Panc1 (cell line): ENCODE measurements around the gene CEBPZOS. TPM values are rescaled to one million over a fixed set of nuclear protein-coding genes. Genes with fewer than 3 reads are reported as not detected.
"Not testable (repeated sequence)": the region's sequence is repeated elsewhere in the genome, so short reads cannot be mapped to it uniquely, and the experiment has no call there.

Source experiments
- ATAC-seq: fragments of 200-7000 bp; cut with Tn5 transposase; 2 replicates; pipeline ENCODE4 v1.9.1; 2020; ENCODE audit warnings: mild to moderate bottlenecking, moderate library complexity
- BruUV-seq: library from RNA; stranded (reverse); fragments of 400-500 nt; replicated peaks from 2 replicates; lab custom pipeline; 2021; lab: Mats Ljungman, UMichigan
- CTCF ChIA-PET: fragments of 300-600 bp; sonication (Branson Sonifier 250); formaldehyde crosslinking; loops from one replicate; lab custom pipeline; 2022; ENCODE audit warnings: antibody characterized with exemption; lab: Charles Lee
- POLR2A ChIA-PET: fragments of 300-600 bp; sonication (Branson Sonifier 250); formaldehyde crosslinking; loops from one replicate; lab custom pipeline; 2022; ENCODE audit warnings: antibody characterized with exemption; lab: Charles Lee
- DNase-seq: peaks from one replicate; pipeline ENCODE4 v3.0.0-alpha.2; 2010; ENCODE audit warnings: low read depth, low spot score
- H3K27ac ChIP-seq: 2 replicates; pipeline ENCODE4 v1.5.1; 2011; ENCODE audit warnings: mild to moderate bottlenecking, low read length, inconsistent platforms
- H3K27me3 ChIP-seq: fragments of 200-500 bp; sonication (Bioruptor generic); 2 replicates; pipeline ENCODE4 v1.6.0; 2014; ENCODE audit warnings: low read length, inconsistent platforms; ENCODE audit not compliant: control insufficient read depth, insufficient read depth
- H3K36me3 ChIP-seq: fragments of 200-500 bp; sonication (Bioruptor generic); 2 replicates; pipeline ENCODE4 v1.5.1; 2014; ENCODE audit warnings: inconsistent platforms, mild to moderate bottlenecking, low read length, moderate library complexity; ENCODE audit not compliant: control insufficient read depth, insufficient read depth
- H3K4me1 ChIP-seq: 2 replicates; pipeline ENCODE4 v1.5.1; 2011; ENCODE audit warnings: inconsistent platforms, mild to moderate bottlenecking, low read length, moderate library complexity; ENCODE audit not compliant: control insufficient read depth, insufficient read depth
- H3K4me3 ChIP-seq, 2 experiments: 2 replicates each; pipeline ENCODE4 v1.5.1; 2011 to 2012; ENCODE audit warnings: low read depth in 2 of 2, low read length in 2 of 2, mild to moderate bottlenecking in 2 of 2, inconsistent platforms in 1 of 2, moderate library complexity in 1 of 2
- H3K9me3 ChIP-seq: fragments of 200-500 bp; sonication (Bioruptor generic); 2 replicates; pipeline ENCODE4 v1.5.1; 2014; ENCODE audit warnings: low read depth, mild to moderate bottlenecking, inconsistent platforms, low read length, moderate library complexity; ENCODE audit not compliant: control insufficient read depth, insufficient read depth
- CTCF ChIP-seq: fragments of 450-650 bp; IDR thresholded peaks from 2 replicates; pipeline ENCODE4 v1.5.1; 2017; ENCODE audit warnings: mild to moderate bottlenecking
- POLR2AphosphoS5 ChIP-seq: IDR thresholded peaks from 2 replicates; pipeline ENCODE4 v1.6.1; 2012; ENCODE audit warnings: mild to moderate bottlenecking, low read depth, low read length, moderate library complexity
- REST ChIP-seq, 2 experiments: IDR thresholded peaks; 2 replicates each; pipeline ENCODE4 v1.6.1; 2011 to 2012; ENCODE audit warnings: low read depth in 2 of 2, control low read depth in 1 of 2, low read length in 1 of 2, mild to moderate bottlenecking in 1 of 2, moderate library complexity in 1 of 2; ENCODE audit not compliant: insufficient read depth in 1 of 2
- SIN3A ChIP-seq: IDR thresholded peaks from 2 replicates; pipeline ENCODE4 v1.6.1; 2012; ENCODE audit warnings: low read depth, mild to moderate bottlenecking, low read length, moderate library complexity, borderline replicate concordance; ENCODE audit not compliant: insufficient read depth
- TCF7L2 ChIP-seq: IDR thresholded peaks from 2 replicates; pipeline ENCODE4 v1.6.1; 2011; ENCODE audit warnings: mild to moderate bottlenecking, low read depth, low read length, inconsistent platforms
- in situ Hi-C: cut with HindIII; loops from 2 replicates; pipeline ENCODE4 v1.10.0; 2016; ENCODE audit warnings: low sequenced_read_pairs, low pct_unique_long_range_greater_than_20kb
- intact Hi-C: fragments of 100-400 bp; cut with micrococcal nuclease; formaldehyde crosslinking; loops from one replicate; pipeline ENCODE4 v1.10.0; 2022; ENCODE audit not compliant: unreplicated experiment
- total RNA-seq: library from RNA; stranded (reverse); gene quantifications from one replicate; pipeline ENCODE4 v1.2.1, GENCODE V29; 2021; ENCODE audit not compliant: unreplicated experiment

CEBPZOS gene
- total RNA-seq, 1 experiment from 2014 or later = 49.3 TPM

DNA sequence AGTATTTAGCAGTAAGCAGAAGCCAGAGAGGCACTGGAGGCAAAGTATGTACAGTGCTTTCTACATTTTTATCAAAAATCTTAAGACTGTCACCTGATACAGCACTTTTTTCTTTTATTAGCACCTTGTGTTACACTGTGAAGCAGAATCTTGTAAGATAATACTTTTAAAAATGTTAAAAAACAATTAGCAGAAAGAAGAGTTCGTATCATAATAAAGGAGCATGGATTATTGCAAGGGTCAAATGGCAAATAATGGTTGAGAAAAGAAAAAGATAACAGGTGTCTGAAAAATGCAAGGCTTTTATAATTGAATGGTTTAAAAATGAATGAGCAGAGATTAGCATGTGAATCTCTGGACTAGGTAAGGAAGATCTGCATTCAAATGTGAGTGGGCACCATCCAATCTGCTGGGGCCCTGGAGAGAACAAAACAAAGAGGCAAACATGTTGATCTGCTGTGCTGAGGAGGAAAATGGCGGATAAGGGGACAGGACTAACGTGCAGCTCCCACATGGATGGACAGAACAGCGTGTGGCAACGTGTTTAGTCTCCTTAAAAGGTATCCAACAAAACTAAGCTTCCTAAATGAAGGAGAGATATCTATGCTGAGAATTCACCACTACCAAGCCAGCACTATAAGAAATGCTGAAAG, 9.5 kb downstream of the CEBPZOS start:
- Histone ChIP-seq H3K36me3 (peaks cover 42% of the 10 kb centered on the region), H3K27ac (no peak overlapping the region), H3K27me3 (no peaks in the 10 kb centered on the region), H3K4me1 (no peaks in the 10 kb centered on the region), H3K9me3 (peaks cover 11% of the 10 kb centered on the region; the same call in 1 of the 2 replicates), H3K4me3 (no peak overlapping the region)
- in situ Hi-C loops = no loop called here
- ChIA-PET POLR2A (no interaction called here), CTCF (no interaction called here)
- ATAC-seq (no peak; the same call in 1 of the 2 replicates), DNase-seq (no peak)
- no peak for TF ChIP-seq CTCF
- TF ChIP-seq REST (IDR thresholded peaks at IDR 0.05; ENCODE audit: insufficient read depth in 1 of 2, low read depth in 2 of 2, low read length in 1 of 2) = no peak
- TF ChIP-seq POLR2AphosphoS5 = no peak
- TF ChIP-seq SIN3A = no peak
- TF ChIP-seq TCF7L2 = no peak
- BruUV-seq = no TSS peak
- intact Hi-C loops = no loop called here

DNA sequence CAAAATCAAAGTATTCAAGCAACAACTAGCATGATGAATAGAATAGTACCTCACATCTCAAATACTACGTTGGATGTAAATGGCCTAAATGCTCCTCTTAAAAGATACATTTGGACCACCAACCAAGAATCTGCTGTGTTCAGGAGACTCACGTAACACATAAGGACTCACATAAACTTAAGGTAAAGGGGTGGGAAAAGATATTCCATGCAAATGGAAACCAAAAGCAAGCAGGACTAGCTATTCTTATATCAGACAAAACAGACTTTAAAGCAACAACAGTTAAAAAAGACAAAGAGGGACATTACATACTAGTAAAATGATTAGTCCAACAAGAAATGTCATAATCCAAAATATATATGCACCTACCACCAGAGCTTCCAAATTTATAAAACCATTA, 10.5 kb downstream of the CEBPZOS start:
- ATAC-seq, H3K27me3 ChIP-seq, H3K27ac ChIP-seq, H3K4me1 ChIP-seq, POLR2A ChIA-PET, DNase-seq, BruUV-seq, CTCF ChIA-PET, H3K4me3 ChIP-seq, in situ Hi-C loops, intact Hi-C loops: not testable (repeated sequence)
- Histone ChIP-seq H3K9me3 (peaks cover 11% of the 10 kb centered on the region; the same call in 1 of the 2 replicates), H3K36me3 (peaks cover 43% of the 10 kb centered on the region)

DNA sequence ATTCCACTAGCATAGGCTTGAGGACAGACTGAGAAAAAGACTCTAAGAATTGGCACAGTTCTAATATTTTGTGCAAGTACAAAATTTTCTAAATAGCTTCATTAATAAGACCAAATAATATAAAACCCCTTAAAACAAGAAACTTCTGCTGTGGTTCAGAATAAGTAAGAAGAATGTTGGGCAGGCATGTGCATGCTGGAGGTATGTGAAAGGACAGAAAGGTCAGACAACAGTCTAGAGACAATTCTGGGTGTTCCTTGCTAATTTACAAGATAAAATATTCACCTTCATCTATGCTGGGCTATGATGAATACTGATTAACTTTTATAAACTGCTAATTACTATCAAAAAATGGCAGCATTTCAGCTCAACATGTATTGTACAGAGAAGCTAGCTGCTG, 14.9 kb downstream of the CEBPZOS start:
- TF ChIP-seq CTCF (no peak), REST (IDR thresholded peaks at IDR 0.05; ENCODE audit: insufficient read depth in 1 of 2, low read depth in 2 of 2, low read length in 1 of 2) (no peak), POLR2AphosphoS5 (no peak), SIN3A (no peak), TCF7L2 (no peak)
- no peak for ATAC-seq
- Histone ChIP-seq H3K4me3 (no peak overlapping the region), H3K27ac (no peak overlapping the region), H3K9me3 (peaks cover 6% of the 10 kb centered on the region; the same call in 1 of the 2 replicates), H3K4me1 (no peaks in the 10 kb centered on the region), H3K27me3 (no peaks in the 10 kb centered on the region), H3K36me3 (peaks cover 57% of the 10 kb centered on the region)
- no peak for DNase-seq
- in situ Hi-C loops (no loop called here), intact Hi-C loops (no loop called here)
- BruUV-seq = no TSS peak
- CTCF ChIA-PET = no interaction called here
- POLR2A ChIA-PET = no interaction called here
